GM23338 (cell line): ENCODE measurements around the gene EHD1. TPM values are rescaled to one million over a fixed set of nuclear protein-coding genes. Genes with fewer than 3 reads are reported as not detected.

Experiments
- ATAC-seq: fragments of 200-7000 bp; cut with Tn5 transposase; 3 replicates; pipeline ENCODE4 v1.9.1; 2020
- DNase-seq: peaks from one replicate; pipeline ENCODE4 v3.0.0-alpha.2; 2015; ENCODE audit warnings: low spot score
- H2AFZ ChIP-seq: fragments of 200-600 bp; sonication (generic); 2 replicates; pipeline ENCODE4 v1.8.0; 2016; ENCODE audit warnings: antibody characterized with exemption, mild to moderate bottlenecking, moderate library complexity
- H3F3A ChIP-seq: fragments of 200-600 bp; sonication (generic); replicated peaks from 2 replicates; pipeline ENCODE4 v1.8.0; 2017; ENCODE audit warnings: antibody characterized with exemption, mixed run types, low read depth
- H3K27ac ChIP-seq: fragments of 200-600 bp; sonication (generic); 2 replicates; pipeline ENCODE4 v1.6.1; 2016; ENCODE audit warnings: low read depth
- H3K27me3 ChIP-seq: fragments of 200-600 bp; sonication (generic); 2 replicates; pipeline ENCODE4 v1.8.0; 2016; ENCODE audit warnings: mild to moderate bottlenecking, mixed run types, moderate library complexity; ENCODE audit not compliant: insufficient read depth
- H3K36me3 ChIP-seq: fragments of 200-600 bp; sonication (generic); 2 replicates; pipeline ENCODE4 v1.8.0; 2016; ENCODE audit warnings: mild to moderate bottlenecking; ENCODE audit not compliant: insufficient read depth
- H3K4me1 ChIP-seq: fragments of 200-600 bp; sonication (generic); 2 replicates; pipeline ENCODE4 v1.8.0; 2016; ENCODE audit warnings: mild to moderate bottlenecking, moderate library complexity; ENCODE audit not compliant: insufficient read depth
- H3K4me2 ChIP-seq: fragments of 200-600 bp; sonication (generic); 2 replicates; pipeline ENCODE4 v1.7.1; 2017; ENCODE audit warnings: mixed run types
- H3K4me3 ChIP-seq: fragments of 200-600 bp; sonication (generic); 2 replicates; pipeline ENCODE4 v1.6.1; 2016; ENCODE audit warnings: mixed run types
- H3K79me2 ChIP-seq: fragments of 200-600 bp; sonication (generic); replicated peaks from 2 replicates; pipeline ENCODE4 v1.8.0; 2017; ENCODE audit warnings: mild to moderate bottlenecking; ENCODE audit not compliant: insufficient read depth
- H3K9me2 ChIP-seq: fragments of 200-600 bp; sonication (generic); 2 replicates; pipeline ENCODE4 v1.8.0; 2017; ENCODE audit not compliant: insufficient read depth
- H4K20me1 ChIP-seq: fragments of 200-600 bp; sonication (generic); replicated peaks from 2 replicates; pipeline ENCODE4 v1.8.0; 2017; ENCODE audit warnings: mild to moderate bottlenecking; ENCODE audit not compliant: insufficient read depth
- H3K27ac Mint-ChIP-seq: 2 replicates; pipeline ENCODE4 v1.8.0; 2020; ENCODE audit warnings: inconsistent platforms, mild to moderate bottlenecking, moderate library complexity, mixed read lengths
- H3K27me3 Mint-ChIP-seq: 3 replicates; pipeline ENCODE4 v1.8.0; 2022; ENCODE audit warnings: low read depth, mild to moderate bottlenecking, moderate library complexity, mixed read lengths, inconsistent platforms; ENCODE audit not compliant: insufficient read depth, poor library complexity
- H3K36me3 Mint-ChIP-seq: 3 replicates; pipeline ENCODE4 v1.8.0; 2021; ENCODE audit warnings: low read depth, mild to moderate bottlenecking, inconsistent platforms, moderate library complexity, mixed read lengths
- H3K4me1 Mint-ChIP-seq: 3 replicates; pipeline ENCODE4 v1.8.0; 2020; ENCODE audit warnings: mild to moderate bottlenecking, inconsistent platforms, mixed read lengths
- H3K4me3 Mint-ChIP-seq: 3 replicates; pipeline ENCODE4 v1.8.0; 2021; ENCODE audit warnings: moderate library complexity, mild to moderate bottlenecking, inconsistent platforms, mixed read lengths
- H3K9me3 Mint-ChIP-seq: 3 replicates; pipeline ENCODE4 v1.8.0; 2020; ENCODE audit warnings: moderate library complexity, mild to moderate bottlenecking, inconsistent platforms, mixed read lengths
- CREB1 ChIP-seq: fragments of 250-450 bp; sonication (Bioruptor Pico); IDR thresholded peaks from 2 replicates; pipeline ENCODE4 v1.5.0; 2020; ENCODE audit warnings: low read depth, mild to moderate bottlenecking, moderate library complexity
- CTCF ChIP-seq, 2 experiments: fragments of 200-600 bp in 1 of 2; sonication (generic) in 1 of 2; conservative IDR thresholded peaks; 2 replicates each; pipeline versions ENCODE4 v1.5.1 to v1.6.1; 2016 to 2017; ENCODE audit warnings: antibody characterized with exemption in 2 of 2, low read depth in 2 of 2, mild to moderate bottlenecking in 2 of 2, moderate library complexity in 1 of 2
- ETS1 ChIP-seq: IDR thresholded peaks from 2 replicates; pipeline ENCODE4 v1.6.1; 2016; ENCODE audit warnings: antibody characterized with exemption
- EZH2 ChIP-seq: fragments of 200-600 bp; sonication (generic); IDR thresholded peaks from one replicate; pipeline ENCODE4 v1.8.0; 2017; ENCODE audit warnings: antibody characterized with exemption, mild to moderate bottlenecking, low read depth; ENCODE audit not compliant: unreplicated experiment
- EZH2phosphoT487 ChIP-seq: fragments of 200-600 bp; sonication (generic); IDR thresholded peaks from one replicate; pipeline ENCODE4 v1.8.1; 2018; ENCODE audit warnings: antibody characterized with exemption; ENCODE audit not compliant: unreplicated experiment
- JUNB ChIP-seq: IDR thresholded peaks from one replicate; pipeline ENCODE4 v1.6.1; 2016; ENCODE audit warnings: antibody characterized with exemption; ENCODE audit not compliant: unreplicated experiment
- NANOG ChIP-seq: IDR thresholded peaks from 2 replicates; pipeline ENCODE4 v1.6.1; 2016; ENCODE audit warnings: antibody characterized with exemption, borderline replicate concordance
- POLR2AphosphoS5 ChIP-seq: IDR thresholded peaks from 2 replicates; pipeline ENCODE4 v1.6.1; 2016; ENCODE audit warnings: antibody characterized with exemption, low read depth
- REST ChIP-seq: IDR thresholded peaks from one replicate; pipeline ENCODE4 v1.6.1; 2018; ENCODE audit warnings: antibody characterized with exemption; ENCODE audit not compliant: unreplicated experiment
- ZNF114 ChIP-seq: fragments of 250-450 bp; sonication (Bioruptor Pico); IDR thresholded peaks from 2 replicates; pipeline ENCODE4 v1.5.0; 2020; ENCODE audit warnings: mild to moderate bottlenecking, moderate library complexity
- ZNF462 ChIP-seq: fragments of 250-450 bp; sonication (Bioruptor Pico); IDR thresholded peaks from 2 replicates; pipeline ENCODE4 v1.5.0; 2020; ENCODE audit warnings: mild to moderate bottlenecking, moderate library complexity
- polyA plus RNA-seq: library from polyadenylated mRNA; unstranded; fragments of >200 nt; fragmentation: Nextera tagmentation; extraction: Ambion mirVana; gene quantifications from 2 replicates; pipeline ENCODE4 v1.2.1, GENCODE V29; 2016
- total RNA-seq: library from RNA; depleted of rRNA; stranded (reverse); fragments of >200 nt; shearing (Covaris generic); gene quantifications from 2 replicates; pipeline ENCODE4 v1.2.3, GENCODE V29; 2014

The EHD1 gene
- total and polyA plus RNA-seq, 2 experiments from 2014 or later: 16.7 to 69.7 TPM

- Mint-ChIP-seq H3K4me1 (peaks cover 8% of the 10 kb centered on the region; the same call in 2 of the 3 replicates), H3K27me3 (peaks cover 4% of the 10 kb centered on the region), H3K9me3 (no peaks in the 10 kb centered on the region), H3K4me3 (no peak overlapping the region), H3K36me3 (peaks cover 6% of the 10 kb centered on the region; the same call in 2 of the 3 replicates), H3K27ac (0 out of 2 replicates have a peak overlapping the region, but pooled peaks have one; percentile 80)
- TF ChIP-seq REST (no peak), ZNF462 (no peak), ETS1 (no peak), JUNB (no peak), EZH2phosphoT487 (no peak), POLR2AphosphoS5 (no peak), NANOG (no peak), CREB1 (no peak), CTCF (conservative IDR thresholded peaks at IDR 0.05; ENCODE audit: low read depth in 2 of 2) (no peak), ZNF114 (no peak), EZH2 (no peak)
- Histone ChIP-seq H3K79me2 (peaks cover 11% of the 10 kb centered on the region; the same call in 1 of the 2 replicates), H2AFZ (no peak overlapping the region), H3K9me2 (no peaks in the 10 kb centered on the region), H3K36me3 (no peaks in the 10 kb centered on the region), H3K4me2 (no peak overlapping the region), H3K27me3 (no peaks in the 10 kb centered on the region), H3F3A (no peaks in the 10 kb centered on the region), H4K20me1 (no peaks in the 10 kb centered on the region; the same call in 1 of the 2 replicates), H3K4me1 (no peaks in the 10 kb centered on the region), H3K27ac (no peak overlapping the region), H3K4me3 (no peak overlapping the region)
- DNase-seq: no peak
- no peak for ATAC-seq
Measured at GRCh38 chr11:64871492-64871891, 6.9 kb downstream of the EHD1 start.
